OCI-LY3 (cell line): ENCODE results near the gene CPNE4.

ENCODE experiments used
- EZH2phosphoT487 ChIP-seq: fragments of 200-600 bp; shearing (Covaris generic); IDR thresholded peaks from 2 replicates; pipeline ENCODE4 v1.6.1; 2018; ENCODE audit warnings: antibody characterized with exemption, mixed run types, low read depth
- TF ChIP-seq, protein P1 (sequence below): fragments of 200-600, 300-600 bp; sonication (generic); IDR thresholded peaks from 2 replicates; pipeline ENCODE4 v1.5.1; 2014; ENCODE audit warnings: antibody characterized with exemption, low read length, low read depth

DNA sequence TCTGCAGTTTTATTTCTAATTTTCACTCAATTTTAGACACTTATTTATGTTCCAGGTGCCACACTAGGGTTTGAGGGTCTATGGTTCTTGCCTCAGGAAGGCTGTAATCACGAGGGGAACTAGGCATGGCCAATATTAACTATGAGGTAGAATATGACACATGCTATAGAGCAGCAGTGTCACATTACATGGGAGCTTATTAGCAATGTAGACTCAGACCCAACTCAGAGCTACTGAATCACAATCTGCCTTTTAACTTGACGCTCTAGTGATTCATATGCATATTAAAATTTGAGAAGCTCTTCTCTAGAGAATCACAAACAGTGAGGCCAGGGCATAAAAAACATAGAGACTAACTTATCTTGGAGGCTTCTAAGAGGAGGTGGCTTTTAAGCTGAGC lies 499.2 kb downstream of the CPNE4 start:
- no peak for TF ChIP-seq EZH2phosphoT487
- TF ChIP-seq, protein P1, sequence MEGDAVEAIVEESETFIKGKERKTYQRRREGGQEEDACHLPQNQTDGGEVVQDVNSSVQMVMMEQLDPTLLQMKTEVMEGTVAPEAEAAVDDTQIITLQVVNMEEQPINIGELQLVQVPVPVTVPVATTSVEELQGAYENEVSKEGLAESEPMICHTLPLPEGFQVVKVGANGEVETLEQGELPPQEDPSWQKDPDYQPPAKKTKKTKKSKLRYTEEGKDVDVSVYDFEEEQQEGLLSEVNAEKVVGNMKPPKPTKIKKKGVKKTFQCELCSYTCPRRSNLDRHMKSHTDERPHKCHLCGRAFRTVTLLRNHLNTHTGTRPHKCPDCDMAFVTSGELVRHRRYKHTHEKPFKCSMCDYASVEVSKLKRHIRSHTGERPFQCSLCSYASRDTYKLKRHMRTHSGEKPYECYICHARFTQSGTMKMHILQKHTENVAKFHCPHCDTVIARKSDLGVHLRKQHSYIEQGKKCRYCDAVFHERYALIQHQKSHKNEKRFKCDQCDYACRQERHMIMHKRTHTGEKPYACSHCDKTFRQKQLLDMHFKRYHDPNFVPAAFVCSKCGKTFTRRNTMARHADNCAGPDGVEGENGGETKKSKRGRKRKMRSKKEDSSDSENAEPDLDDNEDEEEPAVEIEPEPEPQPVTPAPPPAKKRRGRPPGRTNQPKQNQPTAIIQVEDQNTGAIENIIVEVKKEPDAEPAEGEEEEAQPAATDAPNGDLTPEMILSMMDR, result no peak
